Lower leg skin (tissue), 3 donors: ENCODE data around the gene RPS6KL1.

Experiments used
- POLR2A ChIP-seq, 2 donors: fragments of 450-650 bp; IDR thresholded peaks; one replicate each; pipeline ENCODE4 v1.6.1; 2016 to 2017; ENCODE audit warnings: antibody characterized with exemption in 2 of 2, mild to moderate bottlenecking in 1 of 2, moderate library complexity in 1 of 2
- TF ChIP-seq, protein P1 (sequence below), 3 donors: fragments of 450-650 bp; IDR thresholded peaks; one replicate each; pipeline ENCODE4 v1.5.1; 2016; ENCODE audit warnings: antibody characterized with exemption in 3 of 3, mild to moderate bottlenecking in 3 of 3, moderate library complexity in 2 of 3

DNA sequence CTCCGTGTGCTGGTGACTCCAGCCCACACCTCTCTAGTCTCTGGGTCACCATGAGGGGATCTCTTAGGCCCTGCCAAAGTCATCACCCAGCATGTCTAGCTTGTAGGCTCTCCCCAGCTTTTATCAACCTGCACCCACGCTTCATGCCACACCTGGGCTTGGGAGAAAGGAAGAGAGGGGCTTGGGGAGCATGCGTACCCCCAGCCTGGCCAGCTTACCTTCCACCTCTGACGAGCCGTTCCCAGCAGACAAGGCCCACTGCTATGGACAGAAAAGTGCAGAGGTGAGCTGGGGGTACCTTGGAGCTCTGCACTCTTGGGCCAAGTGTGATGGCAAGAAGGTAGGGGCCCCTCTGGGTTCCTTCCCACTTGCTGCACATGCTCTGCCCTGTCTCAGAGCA is 30.6 kb upstream of the RPS6KL1 start:
- TF ChIP-seq, protein P1, sequence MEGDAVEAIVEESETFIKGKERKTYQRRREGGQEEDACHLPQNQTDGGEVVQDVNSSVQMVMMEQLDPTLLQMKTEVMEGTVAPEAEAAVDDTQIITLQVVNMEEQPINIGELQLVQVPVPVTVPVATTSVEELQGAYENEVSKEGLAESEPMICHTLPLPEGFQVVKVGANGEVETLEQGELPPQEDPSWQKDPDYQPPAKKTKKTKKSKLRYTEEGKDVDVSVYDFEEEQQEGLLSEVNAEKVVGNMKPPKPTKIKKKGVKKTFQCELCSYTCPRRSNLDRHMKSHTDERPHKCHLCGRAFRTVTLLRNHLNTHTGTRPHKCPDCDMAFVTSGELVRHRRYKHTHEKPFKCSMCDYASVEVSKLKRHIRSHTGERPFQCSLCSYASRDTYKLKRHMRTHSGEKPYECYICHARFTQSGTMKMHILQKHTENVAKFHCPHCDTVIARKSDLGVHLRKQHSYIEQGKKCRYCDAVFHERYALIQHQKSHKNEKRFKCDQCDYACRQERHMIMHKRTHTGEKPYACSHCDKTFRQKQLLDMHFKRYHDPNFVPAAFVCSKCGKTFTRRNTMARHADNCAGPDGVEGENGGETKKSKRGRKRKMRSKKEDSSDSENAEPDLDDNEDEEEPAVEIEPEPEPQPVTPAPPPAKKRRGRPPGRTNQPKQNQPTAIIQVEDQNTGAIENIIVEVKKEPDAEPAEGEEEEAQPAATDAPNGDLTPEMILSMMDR (IDR thresholded peaks at IDR 0.05), result no peak
- no peak for TF ChIP-seq POLR2A (IDR thresholded peaks at IDR 0.05)
